Measurements from ENCODE around the gene KIAA1217.
"Not testable (repeated sequence)": the region's sequence is repeated elsewhere in the genome, so short reads cannot be mapped to it uniquely, and the experiment has no call there.

Gene KIAA1217

GRCh38 chr10:24346877-24347519, 138.1 kb downstream of the KIAA1217 start:
- Histone ChIP-seq H3K4me1 (ENCODE audit: insufficient read depth, low read length) (peaks cover 86% of the 10 kb centered on the region), H4K20me1 (ENCODE audit: insufficient read depth, low read length) (no peaks in the 10 kb centered on the region), H3K36me3 (ENCODE audit: insufficient read depth, low read length) (no peaks in the 10 kb centered on the region), H3K4me3 (ENCODE audit: low read depth in 1 of 2, low read length in 2 of 2) (no peak overlapping the region), H3K27me3 (ENCODE audit: insufficient read depth, low read length, poor library complexity) (no peaks in the 10 kb centered on the region), H3K9me3 (ENCODE audit: insufficient read depth, low read length, severe bottlenecking) (no peaks in the 10 kb centered on the region), H3K4me2 (ENCODE audit: insufficient read depth, low read length) (no peak overlapping the region), H2AFZ (ENCODE audit: low read depth, low read length) (no peak overlapping the region), H3K27ac (ENCODE audit: low read length) (peak overlapping the region; percentile 61), H3K79me2 (ENCODE audit: insufficient read depth, low read length) (no peaks in the 10 kb centered on the region), H3K9ac (ENCODE audit: low read depth, low read length) (no peak overlapping the region; the same call in 1 of the 2 replicates)
- ATAC-seq (ENCODE audit: insufficient read depth, low read depth), result no peak
- TF ChIP-seq CTCF (IDR thresholded peaks at IDR 0.05; ENCODE audit: borderline replicate concordance, extremely low read depth, low read length, poor library complexity, severe bottlenecking) (no peak), EZH2 (IDR thresholded peaks at IDR 0.05; ENCODE audit: borderline replicate concordance, low read depth, low read length, severe bottlenecking) (no peak)
- no peak for DNase-seq

GRCh38 chr10:24349379-24350001, 140.6 kb downstream of the KIAA1217 start:
- H3K4me1 ChIP-seq (ENCODE audit: insufficient read depth, low read length), result peaks cover 90% of the 10 kb centered on the region
- H4K20me1 ChIP-seq (ENCODE audit: insufficient read depth, low read length), result no peaks in the 10 kb centered on the region
- H3K79me2 ChIP-seq (ENCODE audit: insufficient read depth, low read length), result no peaks in the 10 kb centered on the region
- no peak for ATAC-seq (ENCODE audit: insufficient read depth, low read depth)
- H3K36me3 ChIP-seq (ENCODE audit: insufficient read depth, low read length), result no peaks in the 10 kb centered on the region
- H3K9me3 ChIP-seq (ENCODE audit: insufficient read depth, low read length, severe bottlenecking), result no peaks in the 10 kb centered on the region
- no peak overlapping the region for H3K4me3 ChIP-seq (ENCODE audit: low read depth in 1 of 2, low read length in 2 of 2)
- H2AFZ ChIP-seq (ENCODE audit: low read depth, low read length), result 0 out of 2 replicates have a peak overlapping the region, but pooled peaks have one; percentile 35
- peak overlapping the region; percentile 81 for H3K27ac ChIP-seq (ENCODE audit: low read length)
- peak overlapping the region; percentile 41 for H3K9ac ChIP-seq (ENCODE audit: low read depth, low read length)
- TF ChIP-seq CTCF (IDR thresholded peaks at IDR 0.05; ENCODE audit: borderline replicate concordance, extremely low read depth, low read length, poor library complexity, severe bottlenecking) (no peak), EZH2 (IDR thresholded peaks at IDR 0.05; ENCODE audit: borderline replicate concordance, low read depth, low read length, severe bottlenecking) (no peak)
- no peaks in the 10 kb centered on the region for H3K27me3 ChIP-seq (ENCODE audit: insufficient read depth, low read length, poor library complexity)
- peak overlapping the region; percentile 50; the same call in 1 of the 2 replicates for H3K4me2 ChIP-seq (ENCODE audit: insufficient read depth, low read length)
- DNase-seq, result no peak

GRCh38 chr10:24350070-24350921, 141.4 kb downstream of the KIAA1217 start:
- H3K27ac ChIP-seq (ENCODE audit: low read length), result peak overlapping the region; percentile 81
- DNase-seq (peak; percentile 24), ATAC-seq (ENCODE audit: insufficient read depth, low read depth) (peak; percentile 76)
- TF ChIP-seq EZH2 (IDR thresholded peaks at IDR 0.05; ENCODE audit: borderline replicate concordance, low read depth, low read length, severe bottlenecking), result no peak
- TF ChIP-seq CTCF (IDR thresholded peaks at IDR 0.05; ENCODE audit: borderline replicate concordance, extremely low read depth, low read length, poor library complexity, severe bottlenecking), result no peak
- no peaks in the 10 kb centered on the region for H4K20me1 ChIP-seq (ENCODE audit: insufficient read depth, low read length)
- peak overlapping the region; percentile 43 for H2AFZ ChIP-seq (ENCODE audit: low read depth, low read length)
- H3K4me2 ChIP-seq (ENCODE audit: insufficient read depth, low read length), result peak overlapping the region; percentile 50
- no peaks in the 10 kb centered on the region for H3K27me3 ChIP-seq (ENCODE audit: insufficient read depth, low read length, poor library complexity)
- no peak overlapping the region for H3K4me3 ChIP-seq (ENCODE audit: low read depth in 1 of 2, low read length in 2 of 2)
- no peaks in the 10 kb centered on the region for H3K9me3 ChIP-seq (ENCODE audit: insufficient read depth, low read length, severe bottlenecking)
- H3K4me1 ChIP-seq (ENCODE audit: insufficient read depth, low read length), result peaks cover 87% of the 10 kb centered on the region
- H3K79me2 ChIP-seq (ENCODE audit: insufficient read depth, low read length), result no peaks in the 10 kb centered on the region
- peak overlapping the region; percentile 41 for H3K9ac ChIP-seq (ENCODE audit: low read depth, low read length)
- no peaks in the 10 kb centered on the region for H3K36me3 ChIP-seq (ENCODE audit: insufficient read depth, low read length)

GRCh38 chr10:24350922-24351225, 141.9 kb downstream of the KIAA1217 start:
- H3K9ac ChIP-seq (ENCODE audit: low read depth, low read length), result peak overlapping the region; percentile 36
- DNase-seq, result not testable (repeated sequence)

More at GRCh38 chr10:24350922-24351225, 141.9 kb downstream of the KIAA1217 start:
- Histone ChIP-seq H3K4me1 (ENCODE audit: insufficient read depth, low read length) (peaks cover 83% of the 10 kb centered on the region), H3K4me2 (ENCODE audit: insufficient read depth, low read length) (peak overlapping the region; percentile 50), H3K4me3 (ENCODE audit: low read depth in 1 of 2, low read length in 2 of 2) (peak overlapping the region in 1 of 2 experiments; percentile 36; a peak in 2 of 4 replicates), H3K27ac (ENCODE audit: low read length) (peak overlapping the region; percentile 81)
- H4K20me1 ChIP-seq (ENCODE audit: insufficient read depth, low read length); ATAC-seq (ENCODE audit: insufficient read depth, low read depth); H2AFZ ChIP-seq (ENCODE audit: low read depth, low read length); H3K9me3 ChIP-seq (ENCODE audit: insufficient read depth, low read length, severe bottlenecking); H3K27me3 ChIP-seq (ENCODE audit: insufficient read depth, low read length, poor library complexity); H3K79me2 ChIP-seq (ENCODE audit: insufficient read depth, low read length); H3K36me3 ChIP-seq (ENCODE audit: insufficient read depth, low read length): not testable (repeated sequence)
